GM19324 (cell line): Measurements from ENCODE around the gene CMYA5.
"Not testable (repeated sequence)": the region's sequence is repeated elsewhere in the genome, so short reads cannot be mapped to it uniquely, and the experiment has no call there.

Experiments used
- ATAC-seq: cut with Tn5 transposase; IDR thresholded peaks from one replicate; pipeline ENCODE4 v1.9.1; 2021; ENCODE audit warnings: mild to moderate bottlenecking, moderate library complexity; ENCODE audit not compliant: unreplicated experiment, low FRiP score

Gene CMYA5

DNA sequence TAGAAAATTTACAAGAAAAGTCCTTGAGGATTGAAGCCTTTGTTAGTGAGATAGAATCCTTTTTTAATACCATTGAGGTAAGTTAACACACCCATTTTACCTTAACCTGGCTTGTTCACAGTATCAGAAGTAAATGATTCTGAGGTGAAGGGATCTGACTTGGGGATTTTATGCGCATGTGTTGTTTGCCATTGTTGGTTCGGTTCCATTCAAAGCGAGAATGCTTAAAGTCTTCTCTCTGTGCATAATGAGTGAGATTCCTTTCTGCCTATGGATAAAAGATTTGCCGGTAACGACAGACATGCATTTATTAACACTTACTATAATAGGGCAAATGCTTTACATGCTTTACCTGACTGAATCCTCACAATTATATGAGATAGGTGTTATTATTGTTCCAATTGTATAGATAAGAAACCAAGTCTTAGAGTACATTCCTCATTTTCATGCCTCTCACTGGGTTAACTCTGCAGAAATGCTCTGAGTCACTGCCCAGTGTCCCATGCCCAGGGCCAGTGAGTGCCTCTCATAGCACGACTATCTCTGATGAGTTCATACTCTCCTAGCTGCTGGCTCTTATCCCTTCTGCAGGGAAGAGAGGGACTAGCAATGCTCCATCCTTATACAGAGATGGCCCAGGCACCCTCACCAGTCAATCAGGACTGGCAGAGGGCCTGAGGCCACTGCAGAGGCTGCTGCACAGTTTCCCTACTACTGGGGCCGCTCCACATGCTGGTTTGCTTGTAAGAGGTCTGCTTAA, 54.4 kb downstream of the CMYA5 start:
- ATAC-seq: no peak

DNA sequence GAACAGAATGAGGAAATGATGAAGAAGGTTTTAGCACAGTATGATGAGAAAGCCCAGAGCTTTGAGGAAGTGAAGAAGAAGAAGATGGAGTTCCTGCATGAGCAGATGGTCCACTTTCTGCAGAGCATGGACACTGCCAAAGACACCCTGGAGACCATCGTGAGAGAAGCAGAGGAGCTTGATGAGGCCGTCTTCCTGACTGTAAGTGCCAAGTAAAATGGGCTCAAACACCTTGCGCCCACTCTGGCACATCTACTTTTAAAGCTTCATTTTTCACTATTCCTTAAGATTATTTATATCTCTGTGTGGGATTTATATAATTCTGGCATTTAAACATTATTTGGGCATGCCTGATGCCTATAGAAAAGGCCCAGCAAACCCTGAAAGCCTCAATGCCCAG, 55.6 kb downstream of the CMYA5 start:
- ATAC-seq: no peak

DNA sequence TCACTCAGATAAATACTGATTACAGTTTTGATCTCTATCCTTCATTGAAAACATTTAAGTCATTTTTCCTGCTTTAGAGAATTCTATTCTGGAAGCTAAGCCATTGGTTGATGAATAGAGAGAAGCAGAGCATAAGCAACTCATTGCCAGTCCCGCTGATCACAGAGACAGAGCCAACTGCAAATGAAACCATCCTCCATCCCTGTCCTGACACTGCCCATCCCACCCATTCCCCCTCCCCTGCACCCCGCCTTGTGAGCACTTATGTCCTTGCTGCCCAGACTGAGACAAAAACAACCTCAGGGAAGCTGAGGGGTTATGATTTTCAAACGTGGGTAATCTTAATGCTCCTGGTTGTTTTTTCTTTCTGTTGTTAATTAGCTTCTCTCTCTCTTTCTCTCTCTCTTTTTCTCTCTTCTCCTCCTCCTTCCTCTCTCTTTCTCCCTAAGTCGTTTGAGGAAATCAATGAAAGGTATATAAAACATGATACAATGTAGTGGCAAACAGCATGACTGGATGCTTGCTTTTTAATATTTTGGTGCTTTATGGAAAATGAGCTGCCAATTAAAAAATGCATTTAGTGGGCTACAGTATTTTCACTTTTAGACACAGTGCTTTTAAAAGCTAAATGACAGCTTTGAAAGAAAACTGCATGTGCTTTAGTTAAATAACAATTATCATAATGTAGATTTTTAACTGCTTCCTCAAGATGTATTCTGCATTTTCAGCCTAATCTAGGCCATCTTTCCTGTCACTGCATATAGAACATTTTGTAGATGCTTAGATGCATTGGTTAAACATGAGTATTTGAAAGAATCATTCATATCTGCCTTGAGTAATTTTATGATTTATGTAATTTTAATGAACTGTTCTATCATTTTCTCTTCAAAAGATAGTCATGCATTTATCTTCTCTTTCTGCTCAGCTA, 57.3 kb downstream of the CMYA5 start:
- no peak for ATAC-seq

DNA sequence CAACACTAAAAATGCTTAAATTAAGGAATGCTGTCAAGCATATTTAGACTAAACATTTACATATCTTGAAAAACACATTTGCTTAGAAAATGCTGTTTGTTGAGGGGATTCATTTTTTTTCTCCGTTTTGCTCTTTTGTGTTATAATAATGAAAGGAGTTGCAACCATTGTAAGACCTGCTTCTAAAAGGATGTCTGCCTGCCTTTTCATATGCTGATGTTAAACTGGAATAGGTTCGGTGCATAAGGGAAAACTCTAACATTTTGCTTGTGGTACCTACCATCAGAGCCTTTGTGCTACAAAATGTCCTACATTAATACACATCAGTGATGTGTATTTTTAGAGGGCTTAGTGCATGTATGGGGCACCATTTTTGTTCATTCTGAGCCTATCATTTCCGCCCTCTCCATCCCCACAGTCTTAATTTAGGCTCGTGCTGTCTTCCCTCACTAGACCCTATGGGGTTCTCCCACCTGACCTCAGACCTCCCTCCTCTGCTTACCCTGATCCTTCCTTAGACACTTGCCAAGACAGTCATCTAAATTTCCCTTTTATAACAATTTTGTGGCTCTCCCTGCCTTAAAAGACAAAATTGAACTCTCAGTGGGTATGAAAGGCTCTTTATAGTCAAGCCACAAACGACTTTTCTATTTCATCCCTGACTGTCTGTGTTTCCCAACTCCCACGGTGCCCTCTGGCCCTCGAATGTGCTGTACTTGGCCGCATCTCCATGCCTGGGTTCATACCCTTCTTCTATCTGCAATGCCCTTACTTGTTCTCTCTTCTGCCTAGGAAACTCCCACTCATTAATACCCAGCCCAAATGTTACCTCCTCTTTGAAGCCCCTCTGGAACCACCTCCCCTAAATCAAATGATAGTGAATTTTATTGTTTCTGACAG, 61.2 kb downstream of the CMYA5 start:
- no peak for ATAC-seq

DNA sequence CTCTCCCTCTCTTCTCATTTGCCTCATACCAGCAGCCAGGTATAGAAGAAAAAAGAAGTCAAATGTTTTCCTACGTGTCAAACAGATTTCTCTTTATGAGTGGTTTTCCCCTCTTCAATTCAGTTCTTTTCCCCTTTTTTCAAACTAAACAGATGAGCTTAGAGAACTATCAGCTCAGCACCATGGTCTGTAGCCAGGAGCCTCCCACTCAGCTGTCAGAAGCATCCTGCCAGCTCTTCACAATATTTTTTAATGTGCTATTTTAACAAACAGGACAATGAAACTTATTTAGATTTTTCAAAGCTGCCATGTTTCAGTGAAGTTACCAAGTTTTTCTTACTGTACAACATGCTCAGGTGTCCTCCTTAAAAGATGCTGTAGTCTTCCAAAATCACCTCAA, 63.5 kb downstream of the CMYA5 start:
- no peak for ATAC-seq

DNA sequence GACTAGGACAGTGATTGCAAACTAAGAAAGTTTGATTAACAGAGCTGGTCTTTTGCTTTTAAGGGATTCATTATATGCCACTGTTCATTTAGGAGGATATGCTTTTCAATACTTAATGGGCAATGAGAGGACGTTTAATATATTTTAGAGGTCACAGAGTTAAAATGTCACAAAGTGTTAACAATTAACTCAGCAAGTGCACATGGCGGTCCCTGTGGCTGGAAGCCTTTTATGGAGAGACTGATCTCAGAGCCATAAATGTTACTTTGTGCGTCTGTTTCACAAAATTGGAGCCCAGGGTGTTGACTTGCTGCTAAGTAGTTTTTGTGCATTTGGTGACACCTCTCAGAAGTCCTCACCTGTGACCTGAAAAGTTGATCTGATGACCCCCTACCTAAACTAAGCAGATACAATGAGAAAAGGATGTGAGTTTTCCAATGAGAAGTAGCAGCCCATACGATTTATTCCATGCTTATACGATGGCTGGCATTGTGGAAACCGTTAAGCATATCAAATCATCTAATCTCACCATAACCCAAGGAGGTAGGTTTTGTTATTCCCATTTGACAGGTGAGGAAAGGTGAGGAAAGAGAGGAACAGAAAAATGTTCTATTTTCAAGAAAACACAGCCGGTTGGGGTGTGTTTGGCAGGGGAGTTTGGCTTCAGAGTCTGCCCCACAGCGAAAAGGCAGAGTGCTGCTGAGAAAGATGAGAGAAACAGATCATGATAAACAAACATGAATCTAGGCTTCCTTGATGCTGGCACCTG, 64.4 kb downstream of the CMYA5 start:
- no peak for ATAC-seq

DNA sequence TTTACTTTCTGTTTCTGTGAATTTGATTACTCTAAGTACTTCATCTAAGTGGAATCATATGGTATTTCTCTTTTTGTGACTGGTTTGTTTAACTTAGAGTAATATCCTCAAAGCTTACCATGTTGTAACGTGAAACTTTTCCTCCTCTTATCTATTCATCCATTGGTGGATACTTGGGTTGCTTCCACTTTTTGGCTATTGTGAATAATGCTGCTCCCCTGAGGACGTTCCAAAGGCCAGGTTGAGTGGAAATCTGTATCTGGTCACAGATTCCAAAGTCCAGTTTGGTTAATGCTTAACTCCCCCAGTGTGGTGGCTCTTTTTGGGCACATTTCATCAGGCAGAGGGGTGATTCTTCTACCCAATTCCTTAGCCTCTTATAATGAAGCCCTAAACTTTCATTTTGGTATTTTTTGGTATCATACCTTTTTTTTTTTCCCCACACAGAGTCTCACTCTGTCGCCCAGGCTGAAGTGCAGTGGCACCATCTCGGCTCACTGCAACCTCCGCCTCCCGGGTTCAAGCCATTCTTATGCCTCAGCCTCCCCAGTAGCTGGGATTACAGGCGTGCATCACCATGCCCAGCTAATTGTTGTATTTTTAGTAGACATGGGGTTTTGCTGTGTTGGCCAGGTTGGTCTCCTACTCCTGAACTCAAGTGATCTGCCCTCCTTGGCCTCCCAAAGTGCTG, 65.4 kb downstream of the CMYA5 start:
- no peak for ATAC-seq

DNA sequence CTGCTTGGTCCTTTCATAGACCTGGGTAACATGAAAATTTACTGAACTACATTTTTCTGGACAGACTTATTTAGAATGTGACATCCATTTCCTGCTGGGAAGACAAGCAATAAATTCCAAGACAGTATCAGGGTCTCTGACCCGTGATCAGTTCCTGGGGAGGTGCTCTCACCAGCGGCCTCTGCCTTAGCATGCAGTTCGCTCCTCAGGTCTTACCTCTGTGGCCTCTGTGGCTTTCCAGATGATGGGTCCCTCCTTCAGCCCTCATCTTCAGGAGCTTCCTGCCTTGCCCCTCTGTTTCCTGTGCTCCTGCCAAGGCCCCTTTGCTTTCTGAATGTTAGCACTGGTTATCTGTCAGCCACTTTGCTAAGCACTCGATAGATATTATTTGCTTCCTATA, 66.4 kb downstream of the CMYA5 start:
- no peak for ATAC-seq

DNA sequence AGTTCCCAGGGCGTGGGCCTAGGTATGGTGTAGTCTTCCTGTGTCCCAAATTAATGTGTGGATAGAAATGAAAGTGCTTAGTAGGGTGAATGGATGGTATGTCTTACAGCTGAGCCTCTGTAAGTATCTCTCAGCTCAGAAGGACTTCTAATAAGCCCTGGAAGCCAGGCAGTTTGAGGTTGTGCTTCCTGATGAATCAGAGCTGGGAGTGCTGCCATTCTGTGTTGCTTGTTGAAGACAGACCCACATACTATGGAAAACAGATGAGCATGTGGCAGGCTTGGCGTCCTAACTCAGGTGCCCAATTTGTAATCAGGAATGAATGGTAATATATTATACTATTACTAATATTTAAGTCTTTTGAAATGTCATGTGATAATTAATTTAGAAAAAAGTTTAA, 69.8 kb downstream of the CMYA5 start:
- no peak for ATAC-seq

DNA sequence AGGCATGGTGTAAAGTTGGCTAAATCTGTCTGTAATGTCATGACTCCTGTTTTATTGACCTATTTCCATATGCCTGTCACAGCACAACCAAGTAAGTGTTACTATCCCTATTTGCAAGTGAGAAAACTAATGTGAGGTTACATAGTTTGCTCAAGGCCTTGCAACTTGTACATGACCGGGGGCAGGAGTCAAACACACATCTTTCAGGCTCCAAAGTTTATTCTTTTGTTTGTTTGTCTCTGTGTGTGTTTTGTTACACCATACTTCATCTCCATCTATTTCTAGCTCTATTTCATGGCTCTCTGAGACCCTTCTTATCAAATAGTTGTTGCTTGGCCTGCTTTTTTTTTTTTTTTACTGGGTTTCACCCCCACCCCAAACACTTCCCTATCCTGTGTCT, 70.2 kb downstream of the CMYA5 start:
- ATAC-seq: no peak

DNA sequence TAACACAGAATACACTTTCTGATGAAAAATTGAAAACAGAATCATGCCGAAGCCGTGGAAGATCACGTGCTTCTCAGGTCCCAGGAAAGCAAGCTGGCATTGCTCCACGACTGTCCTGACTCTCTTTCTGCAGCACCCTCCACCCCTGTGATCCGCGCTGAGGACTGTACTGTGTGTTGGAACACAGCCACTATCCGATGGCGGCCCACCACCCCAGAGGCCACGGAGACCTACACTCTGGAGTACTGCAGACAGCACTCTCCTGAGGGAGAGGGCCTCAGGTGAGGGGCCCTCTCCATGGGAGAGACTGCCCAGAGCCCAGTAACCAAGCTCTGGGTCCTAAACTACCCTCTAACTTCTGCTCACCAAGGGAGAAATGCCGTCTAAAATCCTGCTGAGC, 73.3 kb downstream of the CMYA5 start:
- ATAC-seq: no peak

DNA sequence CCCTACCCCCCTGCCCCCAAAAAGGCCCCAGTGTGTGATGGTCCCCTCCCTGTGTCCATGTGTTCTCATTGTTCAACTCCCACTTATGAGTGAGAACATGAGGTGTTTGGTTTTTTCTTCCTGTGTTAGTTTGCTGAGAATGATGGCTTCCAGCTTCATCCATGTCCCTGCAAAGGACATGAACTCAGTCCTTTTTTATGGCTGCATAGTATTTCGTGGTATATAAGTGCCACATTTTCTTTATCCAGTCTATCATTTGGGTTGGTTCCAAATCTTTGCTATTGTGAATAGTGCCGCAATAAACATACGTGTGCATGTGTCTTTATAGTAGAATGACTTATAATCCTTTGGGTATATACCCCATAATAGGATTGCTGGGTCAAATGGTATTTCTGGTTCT, 74.5 kb downstream of the CMYA5 start:
- ATAC-seq: not testable (repeated sequence)

DNA sequence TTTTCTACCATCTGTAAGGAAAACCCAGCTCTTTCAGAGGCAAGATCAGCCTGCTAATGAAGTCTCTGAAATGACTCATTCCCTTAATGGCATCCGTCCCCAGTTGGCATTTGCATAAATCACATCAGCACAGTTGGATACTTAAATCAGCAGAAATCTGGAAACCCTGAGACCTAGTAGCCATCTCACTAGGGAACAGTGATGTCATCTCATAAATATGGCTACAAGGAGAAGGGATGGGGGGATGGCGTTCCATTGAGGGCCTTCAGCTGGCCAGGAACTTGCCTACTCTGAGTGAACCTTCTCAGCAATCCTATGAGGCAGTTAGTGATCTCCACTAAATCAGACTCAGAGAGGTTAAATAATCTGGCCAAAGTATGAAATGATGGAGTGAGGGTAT, 81.8 kb downstream of the CMYA5 start:
- no peak for ATAC-seq

DNA sequence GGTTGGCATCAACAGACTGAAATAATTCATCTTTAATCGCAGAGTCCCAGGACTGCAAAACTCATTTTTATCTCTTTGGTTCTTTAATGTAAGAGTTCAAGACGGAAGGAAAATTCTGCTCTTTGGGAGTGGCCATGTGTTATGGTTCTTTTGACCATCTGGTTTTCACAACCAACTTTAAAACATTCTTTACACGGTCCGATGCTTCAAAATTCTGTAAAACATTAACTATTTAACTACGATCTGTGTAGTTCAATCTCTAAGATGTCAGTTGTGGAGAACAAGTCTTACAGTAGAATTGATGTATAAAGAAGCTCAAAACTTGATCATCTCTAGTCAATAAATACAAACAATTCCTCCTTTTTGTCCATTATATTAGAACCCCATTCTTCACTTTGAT, 83.0 kb downstream of the CMYA5 start:
- ATAC-seq: no peak

DNA sequence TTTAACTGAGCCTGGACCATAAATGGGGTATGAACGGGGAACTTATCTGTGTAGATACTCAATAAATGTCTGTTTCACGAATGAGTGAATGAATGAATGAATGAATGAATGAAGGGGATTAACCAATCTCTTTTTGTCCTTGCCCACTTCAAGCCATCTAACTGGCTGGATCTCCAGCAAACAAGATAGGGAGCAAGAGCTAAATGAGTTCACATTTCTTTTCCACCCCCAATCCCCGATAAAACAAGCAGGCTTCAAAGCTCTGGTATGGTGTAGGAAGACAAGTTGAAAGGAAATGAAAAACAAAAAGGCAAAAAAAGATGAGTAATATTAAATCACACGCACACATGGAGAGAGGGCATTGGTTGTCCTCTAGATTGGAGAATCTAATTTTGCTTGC, 84.0 kb downstream of the CMYA5 start:
- ATAC-seq: no peak

DNA sequence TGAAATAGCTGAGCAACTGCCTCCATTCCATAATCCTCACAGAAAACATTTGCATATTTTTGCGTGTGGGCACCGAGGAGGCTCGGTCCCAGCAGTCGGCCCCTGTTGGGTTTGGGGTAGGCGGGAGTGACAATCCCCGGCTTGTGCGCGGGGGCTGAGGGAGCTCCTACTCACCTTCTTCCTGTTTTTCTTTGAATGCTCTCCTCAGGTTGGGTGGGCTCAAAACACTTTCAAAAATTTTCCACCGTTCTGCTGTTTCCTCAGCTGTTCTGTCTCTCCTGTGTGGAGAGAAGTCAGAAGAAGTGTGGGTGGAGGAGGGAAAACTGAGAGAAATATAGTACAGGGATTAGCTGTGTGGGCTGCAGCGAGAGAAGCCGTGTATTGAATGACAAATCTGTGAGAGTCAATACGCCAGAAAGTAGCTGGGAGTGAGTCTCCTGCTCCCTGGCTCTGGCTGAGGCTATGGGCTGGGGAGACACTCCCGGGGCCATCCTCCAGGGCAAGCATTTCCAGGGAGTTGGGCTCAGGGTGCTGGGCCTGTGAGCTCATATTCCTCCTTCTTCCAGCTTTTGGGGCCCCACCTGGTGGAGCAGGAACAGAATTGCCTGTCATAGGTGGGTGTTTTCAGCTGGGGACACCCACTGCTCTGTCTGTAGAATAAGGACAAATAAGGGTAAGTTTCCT, 84.7 kb downstream of the CMYA5 start:
- ATAC-seq: no peak

DNA sequence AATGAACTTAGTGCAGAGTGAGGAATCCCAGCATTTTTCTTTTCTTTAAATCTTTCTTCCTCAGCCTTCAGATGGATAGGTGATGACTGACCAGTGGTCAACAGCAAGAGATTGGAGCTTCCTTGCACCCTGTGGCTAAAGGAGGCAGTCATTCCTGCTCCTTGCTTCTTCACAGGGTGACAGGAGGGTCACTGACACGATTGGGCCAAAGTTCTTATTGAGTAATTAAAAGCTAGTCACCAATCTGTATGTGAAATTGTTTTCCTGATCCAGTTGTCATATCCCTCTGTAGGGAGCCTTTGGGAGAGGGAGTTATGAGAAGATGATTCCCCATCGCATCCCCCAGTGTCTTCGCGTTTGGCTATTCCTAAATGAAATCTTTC, 85.2 kb downstream of the CMYA5 start:
- no peak for ATAC-seq

DNA sequence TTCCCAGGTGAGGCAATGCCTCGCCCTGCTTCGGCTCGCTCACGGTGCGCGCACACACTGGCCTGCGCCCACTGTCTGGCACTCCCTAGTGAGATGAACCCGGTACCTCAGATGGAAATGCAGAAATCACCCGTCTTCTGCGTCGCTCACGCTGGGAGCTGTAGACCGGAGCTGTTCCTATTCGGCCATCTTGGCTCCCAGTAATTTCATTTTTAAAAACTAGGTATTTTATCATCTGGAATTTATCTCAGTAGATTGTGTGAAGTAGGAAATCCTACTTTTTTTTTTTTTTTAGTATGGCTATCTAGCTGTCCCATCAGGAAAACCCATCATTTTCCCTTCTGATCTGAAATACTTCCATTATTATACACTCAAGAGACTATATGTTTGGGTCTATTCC, 95.1 kb downstream of the CMYA5 start:
- ATAC-seq: not testable (repeated sequence)

DNA sequence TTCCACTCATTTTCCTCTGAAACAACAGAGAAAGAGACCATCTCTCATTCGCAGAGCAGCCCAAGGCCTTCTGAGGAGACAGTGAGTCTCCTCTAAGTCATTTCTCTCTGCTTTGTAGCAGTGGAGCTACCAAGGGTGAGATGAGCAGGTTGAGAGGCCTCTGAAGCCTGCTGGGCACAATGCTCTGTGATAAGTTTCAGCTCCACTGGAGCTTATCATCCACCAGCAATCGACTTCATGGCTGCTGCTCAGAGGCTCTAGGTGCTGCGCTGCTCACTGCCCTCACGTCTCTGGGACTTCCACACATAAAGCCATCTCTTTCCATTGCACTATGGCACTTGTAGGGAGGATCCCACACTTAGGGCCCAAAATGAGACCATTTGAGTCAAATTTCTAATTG, 96.3 kb downstream of the CMYA5 start:
- no peak for ATAC-seq
